ENCODE measurements around the gene CSAD. TPM values are rescaled to one million over a fixed set of nuclear protein-coding genes. Genes with fewer than 3 reads are reported as not detected.
"Not testable (repeated sequence)": the region's sequence is repeated elsewhere in the genome, so short reads cannot be mapped to it uniquely, and the experiment has no call there.

Gene CSAD
- total and polyA plus RNA-seq, 11 donors = 4.3 to 26.5 (median 8.2) TPM

DNA sequence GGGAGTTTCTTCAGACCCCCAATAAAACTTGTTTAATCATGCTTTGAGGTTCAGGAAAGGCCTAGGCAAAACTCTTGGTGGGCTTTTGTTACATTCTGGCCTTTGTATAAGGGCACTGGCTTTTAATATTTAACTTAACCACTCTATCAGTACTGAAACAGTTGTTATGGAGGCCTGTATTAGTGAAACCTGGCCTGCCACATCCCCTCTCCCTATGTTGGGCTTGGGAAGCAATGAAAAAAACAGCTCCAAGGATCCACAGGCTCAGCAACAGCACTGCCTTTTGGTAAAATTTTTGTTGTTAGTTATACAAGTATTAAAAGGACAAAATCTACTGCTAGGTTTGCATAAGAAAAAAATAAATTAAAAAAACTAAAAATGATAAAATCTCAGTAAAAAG lies 66.8 kb downstream of the CSAD start:
- peak overlapping the region in 3 of 12 donors; percentile 5 to 74 (median 13) for H3K27ac ChIP-seq
- H3K9me3 ChIP-seq = no peaks in the 10 kb centered on the region
- H3K27me3 ChIP-seq = no peaks in the 10 kb centered on the region
- no peak for DNase-seq
- intact Hi-C loops (cut with DNase I) = no loop called here
- ATAC-seq = no peak
- no peak overlapping the region for H3K4me3 ChIP-seq
- no peaks in the 10 kb centered on the region for H3K36me3 ChIP-seq
- TF ChIP-seq POLR2A (IDR thresholded peaks at IDR 0.05) = no peak
- TF ChIP-seq, protein P1, sequence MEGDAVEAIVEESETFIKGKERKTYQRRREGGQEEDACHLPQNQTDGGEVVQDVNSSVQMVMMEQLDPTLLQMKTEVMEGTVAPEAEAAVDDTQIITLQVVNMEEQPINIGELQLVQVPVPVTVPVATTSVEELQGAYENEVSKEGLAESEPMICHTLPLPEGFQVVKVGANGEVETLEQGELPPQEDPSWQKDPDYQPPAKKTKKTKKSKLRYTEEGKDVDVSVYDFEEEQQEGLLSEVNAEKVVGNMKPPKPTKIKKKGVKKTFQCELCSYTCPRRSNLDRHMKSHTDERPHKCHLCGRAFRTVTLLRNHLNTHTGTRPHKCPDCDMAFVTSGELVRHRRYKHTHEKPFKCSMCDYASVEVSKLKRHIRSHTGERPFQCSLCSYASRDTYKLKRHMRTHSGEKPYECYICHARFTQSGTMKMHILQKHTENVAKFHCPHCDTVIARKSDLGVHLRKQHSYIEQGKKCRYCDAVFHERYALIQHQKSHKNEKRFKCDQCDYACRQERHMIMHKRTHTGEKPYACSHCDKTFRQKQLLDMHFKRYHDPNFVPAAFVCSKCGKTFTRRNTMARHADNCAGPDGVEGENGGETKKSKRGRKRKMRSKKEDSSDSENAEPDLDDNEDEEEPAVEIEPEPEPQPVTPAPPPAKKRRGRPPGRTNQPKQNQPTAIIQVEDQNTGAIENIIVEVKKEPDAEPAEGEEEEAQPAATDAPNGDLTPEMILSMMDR (IDR thresholded peaks at IDR 0.05) = no peak
- peaks cover 0 to 14% (median 7%) of the 10 kb centered on the region in 12 donors for H3K4me1 ChIP-seq

DNA sequence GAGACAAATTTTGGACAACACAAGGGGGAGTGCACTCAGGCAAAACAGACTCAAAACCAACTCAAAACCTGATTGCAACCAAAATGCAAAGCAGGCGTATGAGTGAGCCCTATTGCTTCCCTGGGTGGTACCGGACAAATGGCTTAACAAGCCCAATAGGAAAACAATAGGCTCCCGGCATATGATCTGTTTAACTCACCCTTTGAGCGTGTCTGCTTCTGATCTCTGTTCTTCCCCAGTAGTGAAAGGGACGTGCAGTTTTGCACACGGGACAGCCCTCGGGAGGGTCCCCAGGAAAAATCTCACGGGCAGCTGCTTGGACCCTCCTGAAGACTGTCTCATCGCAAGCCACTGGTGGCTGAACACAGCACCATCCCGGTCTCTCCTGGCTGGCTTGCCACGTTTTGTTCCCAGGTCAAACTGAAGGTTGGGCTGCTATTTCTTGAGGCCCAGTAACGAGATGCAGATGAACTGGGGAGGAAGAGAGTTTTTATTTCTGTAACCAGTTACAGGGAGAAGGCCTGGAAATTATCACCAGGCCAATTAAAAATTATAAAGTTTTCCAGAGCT lies 67.5 kb downstream of the CSAD start:
- 78 to 82% (median 80%) methylated on average over 12 of the region's 12 CpGs for WGBS, 4 donors
- intact Hi-C loops (cut with DNase I) = no loop called here
- H3K27me3 ChIP-seq = no peaks in the 10 kb centered on the region
- H3K27ac ChIP-seq = no peak overlapping the region
- ATAC-seq (no peak), DNase-seq (no peak)
- H3K36me3 ChIP-seq = no peaks in the 10 kb centered on the region
- H3K4me1 ChIP-seq = peaks cover 0 to 15% (median 7%) of the 10 kb centered on the region in 12 donors
- H3K9me3 ChIP-seq = no peaks in the 10 kb centered on the region
- no peak overlapping the region for H3K4me3 ChIP-seq
- no peak for TF ChIP-seq POLR2A (IDR thresholded peaks at IDR 0.05)
- TF ChIP-seq, protein P1 (IDR thresholded peaks at IDR 0.05) = no peak

DNA sequence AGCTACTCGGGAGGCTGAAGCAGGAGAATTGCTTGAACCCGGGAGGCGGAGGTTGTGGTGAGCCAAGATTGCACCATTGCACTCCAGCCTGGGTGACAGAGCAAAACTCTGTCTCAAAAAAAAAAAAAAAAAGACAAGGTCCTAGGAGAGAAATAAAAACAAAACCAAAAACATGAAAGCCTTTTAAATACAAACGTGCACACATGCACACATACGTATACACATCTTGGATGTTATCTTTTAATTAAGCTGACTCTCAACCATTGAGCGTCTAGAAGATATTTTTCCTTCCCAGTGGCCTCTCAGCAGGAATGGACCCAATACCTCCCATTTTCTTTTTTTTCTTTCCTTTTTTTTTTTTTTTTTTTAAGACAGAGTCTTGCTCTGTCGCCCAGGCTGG lies 68.3 kb downstream of the CSAD start:
- not testable (repeated sequence) for ATAC-seq

More for the DNA sequence above, 68.3 kb downstream of the CSAD start:
- intact Hi-C loops (cut with DNase I); H3K4me3 ChIP-seq; DNase-seq; H3K9me3 ChIP-seq; H3K36me3 ChIP-seq; H3K27me3 ChIP-seq; H3K27ac ChIP-seq: not testable (repeated sequence)
- WGBS, 4 donors = 88 to 94% (median 91%) methylated on average over 7 of the region's 7 CpGs
- peaks cover 0 to 20% (median 9%) of the 10 kb centered on the region in 12 donors for H3K4me1 ChIP-seq

Other genes with a start within 250 kb of the CSAD start
- gene KRT18, start 231.8 kb downstream of the CSAD start, total RNA-seq = 10 to 100 TPM in 3 of 9 donors, 1 to 10 TPM in 6; 3.4 to 88.2 (median 6.9) TPM
- gene KRT18, start 231.8 kb downstream of the CSAD start, polyA plus RNA-seq = 1 to 10 TPM; 6.1 to 8.7 TPM
- 100 to 1,000 TPM; 307 to 481 (median 348) TPM for gene EIF4B, start 174.5 kb downstream of the CSAD start, total RNA-seq
- 100 to 1,000 TPM in 1 of 2 donors, 10 to 100 TPM in 1; 52.0 to 172 TPM for gene EIF4B, start 174.5 kb downstream of the CSAD start, polyA plus RNA-seq
- 100 to 1,000 TPM in 3 of 9 donors, 10 to 100 TPM in 6; 56.0 to 193 (median 88.4) TPM for gene TNS2, start 130.9 kb downstream of the CSAD start, total RNA-seq
- gene TNS2, start 130.9 kb downstream of the CSAD start, polyA plus RNA-seq = 100 to 1,000 TPM in 1 of 2 donors, 10 to 100 TPM in 1; 58.7 to 133 TPM
- gene SPRYD3, start 101.5 kb downstream of the CSAD start, total RNA-seq = 10 to 100 TPM; 42.9 to 72.6 (median 48.5) TPM
- gene SPRYD3, start 101.5 kb downstream of the CSAD start, polyA plus RNA-seq = 10 to 100 TPM; 26.0 to 94.7 TPM
- 100 to 1,000 TPM in 3 of 9 donors, 10 to 100 TPM in 6; 18.3 to 132 (median 42.6) TPM for gene IGFBP6, start 83.3 kb downstream of the CSAD start, total RNA-seq
- gene IGFBP6, start 83.3 kb downstream of the CSAD start, polyA plus RNA-seq = 10 to 100 TPM; 28.8 to 81.6 TPM
- gene SOAT2, start 77.4 kb downstream of the CSAD start, total RNA-seq = under 1 TPM in 2 of 9 donors, not detected in 7; 0.20 to 0.27 TPM
- gene SOAT2, start 77.4 kb downstream of the CSAD start, polyA plus RNA-seq = not detected
- gene ZNF740, start 203 bp downstream of the CSAD start, total RNA-seq = 10 to 100 TPM in 7 of 9 donors, 1 to 10 TPM in 2; 4.8 to 27.4 (median 18.7) TPM
- gene ZNF740, start 203 bp downstream of the CSAD start, polyA plus RNA-seq = 1 to 10 TPM; 6.1 to 6.7 TPM
- gene ITGB7, start 26.3 kb upstream of the CSAD start, total RNA-seq = 10 to 100 TPM in 1 of 9 donors, 1 to 10 TPM in 5, under 1 TPM in 3; 0.12 to 11.6 (median 1.4) TPM
- under 1 TPM; 0.50 to 0.75 TPM for gene ITGB7, start 26.3 kb upstream of the CSAD start, polyA plus RNA-seq
- 10 to 100 TPM in 7 of 9 donors, 1 to 10 TPM in 2; 6.4 to 22.5 (median 16.0) TPM for gene RARG, start 51.3 kb upstream of the CSAD start, total RNA-seq
- gene RARG, start 51.3 kb upstream of the CSAD start, polyA plus RNA-seq = 10 to 100 TPM in 1 of 2 donors, 1 to 10 TPM in 1; 7.4 to 10.2 TPM
- 1 to 10 TPM in 2 of 9 donors, under 1 TPM in 7; 0.06 to 6.1 (median 0.43) TPM for gene ESPL1, start 87.4 kb upstream of the CSAD start, total RNA-seq
- under 1 TPM; 0.15 to 0.18 TPM for gene ESPL1, start 87.4 kb upstream of the CSAD start, polyA plus RNA-seq
- 100 to 1,000 TPM; 289 to 380 (median 358) TPM for gene PFDN5, start 114.6 kb upstream of the CSAD start, total RNA-seq
- gene PFDN5, start 114.6 kb upstream of the CSAD start, polyA plus RNA-seq = 100 to 1,000 TPM; 529 to 979 TPM
- 10 to 100 TPM; 32.1 to 37.0 (median 35.0) TPM for gene MYG1, start 118.8 kb upstream of the CSAD start, total RNA-seq
- gene MYG1, start 118.8 kb upstream of the CSAD start, polyA plus RNA-seq = 10 to 100 TPM; 45.5 to 58.6 TPM
- 10 to 100 TPM; 26.7 to 44.5 (median 37.1) TPM for gene AAAS, start 140.7 kb upstream of the CSAD start, total RNA-seq
- 10 to 100 TPM; 32.5 to 32.6 TPM for gene AAAS, start 140.7 kb upstream of the CSAD start, polyA plus RNA-seq
- gene SP7, start 155.4 kb upstream of the CSAD start, total RNA-seq = not detected
- not detected for gene SP7, start 155.4 kb upstream of the CSAD start, polyA plus RNA-seq
- gene SP1, start 199.3 kb upstream of the CSAD start, total RNA-seq = 10 to 100 TPM; 22.9 to 48.8 (median 34.7) TPM
- gene SP1, start 199.3 kb upstream of the CSAD start, polyA plus RNA-seq = 10 to 100 TPM in 1 of 2 donors, 1 to 10 TPM in 1; 7.9 to 13.8 TPM
- 1 to 10 TPM in 2 of 9 donors, under 1 TPM in 2, not detected in 5; 0.30 to 2.2 (median 0.78) TPM for gene AMHR2, start 242.9 kb upstream of the CSAD start, total RNA-seq
- under 1 TPM in 1 of 2 donors, not detected in 1; 0.57 TPM for gene AMHR2, start 242.9 kb upstream of the CSAD start, polyA plus RNA-seq